ENCODE results near the gene WFDC13.
"Not testable (repeated sequence)": the region's sequence is repeated elsewhere in the genome, so short reads cannot be mapped to it uniquely, and the experiment has no call there.

Gene WFDC13

GRCh38 chr20:45701873-45702272, at the start of gene WFDC13:
Gene WFDC13, plus strand, starts transcription at chr20:45702038. Its CDS starts 86 bp downstream, at chr20:45702124.
- FAIRE-seq = no peak

- not testable (repeated sequence) for FAIRE-seq
Measured at GRCh38 chr20:45657038-45657437, 44.8 kb upstream of the WFDC13 start.

GRCh38 chr20:45670139-45670538, 31.7 kb upstream of the WFDC13 start, which contains the start of gene WFDC11:
Gene WFDC11, minus strand, starts transcription at chr20:45670239. Its CDS starts 19,639 bp downstream, at chr20:45650600.
- no peak for FAIRE-seq

GRCh38 chr20:45672765-45673164, 29.1 kb upstream of the WFDC13 start:
- no peak for FAIRE-seq

- no peak for FAIRE-seq
Measured at GRCh38 chr20:45679650-45680049, 22.2 kb upstream of the WFDC13 start.

GRCh38 chr20:45685896-45686295, 15.9 kb upstream of the WFDC13 start:
- FAIRE-seq = no peak

- FAIRE-seq = not testable (repeated sequence)
Measured at GRCh38 chr20:45693346-45693745, 8.5 kb upstream of the WFDC13 start.

- no peak for FAIRE-seq
Measured at GRCh38 chr20:45695496-45695895, 6.3 kb upstream of the WFDC13 start.

- no peak for FAIRE-seq
Measured at GRCh38 chr20:45701104-45701503, 734 bp upstream of the WFDC13 start.

- FAIRE-seq = no peak
Measured at GRCh38 chr20:45704969-45705637, 3.3 kb downstream of the WFDC13 start, which contains the start of gene WFDC10B. Gene WFDC10B, minus strand, starts transcription at chr20:45705019. Its CDS starts 19,027 bp downstream, at chr20:45685992.

- not testable (repeated sequence) for FAIRE-seq
Measured at GRCh38 chr20:45716141-45716688, 14.4 kb downstream of the WFDC13 start.

- no peak for FAIRE-seq
Measured at GRCh38 chr20:45722047-45722446, 20.2 kb downstream of the WFDC13 start, which contains the start of gene SPINT4. Gene SPINT4, plus strand, starts transcription at chr20:45722347. Its CDS starts 21 bp downstream, at chr20:45722368.

GRCh38 chr20:45725134-45725533, 23.3 kb downstream of the WFDC13 start:
- FAIRE-seq = no peak

- no peak for FAIRE-seq
Measured at GRCh38 chr20:45727044-45727443, 25.2 kb downstream of the WFDC13 start.

- no peak for FAIRE-seq
Measured at GRCh38 chr20:45732199-45732598, 30.4 kb downstream of the WFDC13 start.

GRCh38 chr20:45735552-45735951, 33.7 kb downstream of the WFDC13 start:
- no peak for FAIRE-seq

GRCh38 chr20:45735988-45736387, 34.1 kb downstream of the WFDC13 start:
- FAIRE-seq = no peak

- FAIRE-seq = no peak
Measured at GRCh38 chr20:45742596-45742995, 40.8 kb downstream of the WFDC13 start.

- no peak for FAIRE-seq
Measured at GRCh38 chr20:45745015-45745414, 43.2 kb downstream of the WFDC13 start.

GRCh38 chr20:45751721-45752120, 49.9 kb downstream of the WFDC13 start:
- FAIRE-seq = no peak

- FAIRE-seq = no peak
Measured at GRCh38 chr20:45752746-45753145, 50.9 kb downstream of the WFDC13 start.

- no peak for FAIRE-seq
Measured at GRCh38 chr20:45758096-45758495, 56.3 kb downstream of the WFDC13 start.
